Testis (tissue), 3 donors: ENCODE data around the gene WDR27. TPM values are rescaled to one million over a fixed set of nuclear protein-coding genes. Genes with fewer than 3 reads are reported as not detected.

ENCODE experiments used
- DNase-seq: peaks from one replicate; pipeline ENCODE4 v3.0.0-alpha.2; 2019
- H3K27ac ChIP-seq, 2 donors: fragments of 200-600 bp; sonication (generic); one replicate each; pipeline ENCODE4 v1.5.1; 2019
- H3K27me3 ChIP-seq: fragments of 200-600 bp; sonication (generic); one replicate; pipeline ENCODE4 v1.5.1; 2019
- H3K36me3 ChIP-seq: fragments of 200-600 bp; sonication (generic); one replicate; pipeline ENCODE4 v1.5.1; 2017; ENCODE audit warnings: low read depth; ENCODE audit errors: missing control alignments
- H3K4me1 ChIP-seq: fragments of 200-600 bp; sonication (generic); one replicate; pipeline ENCODE4 v1.5.1; 2019
- H3K4me3 ChIP-seq, 2 donors: fragments of 200-600 bp; sonication (generic); one replicate each; pipeline ENCODE4 v1.5.1; 2017 to 2019
- H3K9me3 ChIP-seq: fragments of 200-600 bp; sonication (generic); one replicate; pipeline ENCODE4 v1.5.1; 2017
- POLR2A ChIP-seq: fragments of 450-650 bp; IDR thresholded peaks from one replicate; pipeline ENCODE4 v1.6.1; 2017; ENCODE audit warnings: antibody characterized with exemption, mild to moderate bottlenecking, moderate library complexity
- WGBS, 2 donors: methylation state at CpG; one replicate each; pipeline ENCODE4 v1.1.5; 2018; 5-methylcytosine and 5-hydroxymethylcytosine counted together
- intact Hi-C: fragments of 100-400 bp; cut with DNase I; formaldehyde crosslinking; loops from one replicate; pipeline ENCODE4 v1.15.1; 2023; ENCODE audit warnings: low total_unique reads
- polyA plus RNA-seq: library from polyadenylated mRNA; stranded (reverse); fragments of 350-450 nt; fragmentation: Illumina TruSeq; extraction: RNeasy Lipid Tissue Mini Kit (QIAGEN cat#74804); gene quantifications from one replicate; pipeline ENCODE4 v1.2.3, GENCODE V29; 2014; ENCODE audit warnings: low read depth, low replicate concordance; ENCODE audit not compliant: insufficient read depth
- total RNA-seq, 2 donors: library from RNA; depleted of rRNA; stranded (reverse); fragments of >200 nt; gene quantifications; one replicate each; pipeline ENCODE4 v1.2.3, GENCODE V29; 2016
- TF ChIP-seq, protein P1 (sequence below), 3 experiments: fragments of 450-650 bp in 2 of 3; fragments of 200-600 bp in 1 of 3; sonication (generic) in 1 of 3; IDR thresholded peaks; one replicate each; pipeline ENCODE4 v1.5.1; 2016 to 2019; ENCODE audit warnings: antibody characterized with exemption in 3 of 3, mild to moderate bottlenecking in 2 of 3, moderate library complexity in 1 of 3

The WDR27 gene
- total and polyA plus RNA-seq, 3 donors from 2014 or later, result 32.8 to 101 (median 84.0) TPM

DNA sequence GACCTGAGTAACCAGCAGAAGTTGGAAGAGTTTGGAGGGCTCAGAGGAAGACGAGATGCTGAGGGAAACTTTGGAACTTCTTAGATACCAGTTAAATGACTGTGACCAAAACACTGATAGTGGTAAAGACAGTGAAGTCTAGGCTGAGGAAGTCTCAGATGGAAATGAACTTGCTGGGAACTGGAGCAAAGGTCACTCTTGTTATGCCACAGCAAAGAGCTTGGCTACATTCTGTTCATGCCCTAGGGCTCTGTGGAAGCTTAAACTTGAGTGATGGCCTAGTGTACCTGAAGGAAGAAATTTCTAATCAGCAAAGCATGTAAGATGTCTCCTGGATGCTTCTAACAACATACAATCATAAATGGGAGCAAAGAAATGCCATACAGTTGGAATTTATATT lies 24.7 kb downstream of the WDR27 start:
- DNase-seq, result no peak
- WGBS, 2 donors, result 100% methylated on average over 1 of the region's 1 CpG
- no peaks in the 10 kb centered on the region for H3K36me3 ChIP-seq
- no peaks in the 10 kb centered on the region for H3K27me3 ChIP-seq
- TF ChIP-seq, protein P1, sequence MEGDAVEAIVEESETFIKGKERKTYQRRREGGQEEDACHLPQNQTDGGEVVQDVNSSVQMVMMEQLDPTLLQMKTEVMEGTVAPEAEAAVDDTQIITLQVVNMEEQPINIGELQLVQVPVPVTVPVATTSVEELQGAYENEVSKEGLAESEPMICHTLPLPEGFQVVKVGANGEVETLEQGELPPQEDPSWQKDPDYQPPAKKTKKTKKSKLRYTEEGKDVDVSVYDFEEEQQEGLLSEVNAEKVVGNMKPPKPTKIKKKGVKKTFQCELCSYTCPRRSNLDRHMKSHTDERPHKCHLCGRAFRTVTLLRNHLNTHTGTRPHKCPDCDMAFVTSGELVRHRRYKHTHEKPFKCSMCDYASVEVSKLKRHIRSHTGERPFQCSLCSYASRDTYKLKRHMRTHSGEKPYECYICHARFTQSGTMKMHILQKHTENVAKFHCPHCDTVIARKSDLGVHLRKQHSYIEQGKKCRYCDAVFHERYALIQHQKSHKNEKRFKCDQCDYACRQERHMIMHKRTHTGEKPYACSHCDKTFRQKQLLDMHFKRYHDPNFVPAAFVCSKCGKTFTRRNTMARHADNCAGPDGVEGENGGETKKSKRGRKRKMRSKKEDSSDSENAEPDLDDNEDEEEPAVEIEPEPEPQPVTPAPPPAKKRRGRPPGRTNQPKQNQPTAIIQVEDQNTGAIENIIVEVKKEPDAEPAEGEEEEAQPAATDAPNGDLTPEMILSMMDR (IDR thresholded peaks at IDR 0.05), result no peak
- TF ChIP-seq POLR2A, result no peak
- intact Hi-C loops, result no loop called here
- no peaks in the 10 kb centered on the region for H3K4me1 ChIP-seq
- H3K27ac ChIP-seq, result no peak overlapping the region
- no peaks in the 10 kb centered on the region for H3K9me3 ChIP-seq
- no peak overlapping the region for H3K4me3 ChIP-seq

- 94 to 96% methylated on average over 3 of the region's 3 CpGs for WGBS, 2 donors
- TF ChIP-seq POLR2A, result no peak
- TF ChIP-seq, protein P1 (IDR thresholded peaks at IDR 0.05), result no peak
- no peaks in the 10 kb centered on the region for H3K27me3 ChIP-seq
- H3K4me3 ChIP-seq, result no peak overlapping the region
- no peak for DNase-seq
- H3K27ac ChIP-seq, result no peak overlapping the region
- H3K4me1 ChIP-seq, result no peaks in the 10 kb centered on the region
- intact Hi-C loops, result no loop called here
- H3K36me3 ChIP-seq, result no peaks in the 10 kb centered on the region
- no peaks in the 10 kb centered on the region for H3K9me3 ChIP-seq
Measured at GRCh38 chr6:169675011-169675410, 26.8 kb downstream of the WDR27 start.

DNA sequence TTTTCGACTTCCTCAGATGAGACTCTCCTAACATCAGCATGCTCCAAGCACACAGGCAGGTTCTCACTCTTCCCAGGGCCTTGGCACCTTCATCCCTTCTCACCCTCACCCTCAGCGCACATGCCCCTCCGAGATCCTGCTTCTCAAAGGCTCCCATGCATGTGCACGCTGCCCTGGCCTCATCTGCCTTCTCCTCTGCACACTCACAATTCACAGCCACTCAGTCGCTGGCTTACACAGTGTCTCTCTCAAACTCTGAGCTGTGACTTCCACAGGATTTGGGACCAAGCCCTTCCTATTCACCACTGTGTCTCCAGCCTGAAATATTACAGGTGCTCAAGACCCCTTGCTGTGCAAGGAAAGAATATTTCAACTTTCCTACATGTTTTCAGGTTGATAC lies 30.3 kb downstream of the WDR27 start:
- H3K36me3 ChIP-seq, result no peaks in the 10 kb centered on the region
- intact Hi-C loops, result no loop called here
- no peaks in the 10 kb centered on the region for H3K4me1 ChIP-seq
- DNase-seq, result no peak
- H3K27me3 ChIP-seq, result no peaks in the 10 kb centered on the region
- H3K27ac ChIP-seq, result no peak overlapping the region
- TF ChIP-seq, protein P1 (IDR thresholded peaks at IDR 0.05), result no peak
- no peak for TF ChIP-seq POLR2A
- 97 to 98% methylated on average over 5 of the region's 5 CpGs for WGBS, 2 donors
- H3K9me3 ChIP-seq, result no peaks in the 10 kb centered on the region
- no peak overlapping the region for H3K4me3 ChIP-seq

- TF ChIP-seq, protein P1 (IDR thresholded peaks at IDR 0.05), result no peak
- no peak for TF ChIP-seq POLR2A
- Histone ChIP-seq H3K4me3 (no peak overlapping the region), H3K9me3 (no peaks in the 10 kb centered on the region), H3K4me1 (no peaks in the 10 kb centered on the region), H3K36me3 (no peaks in the 10 kb centered on the region), H3K27ac (no peak overlapping the region), H3K27me3 (no peaks in the 10 kb centered on the region)
- DNase-seq, result no peak
- intact Hi-C loops, result no loop called here
- 81 to 84% methylated on average over 7 of the region's 7 CpGs for WGBS, 2 donors
Measured at GRCh38 chr6:169669889-169670288, 31.9 kb downstream of the WDR27 start.

DNA sequence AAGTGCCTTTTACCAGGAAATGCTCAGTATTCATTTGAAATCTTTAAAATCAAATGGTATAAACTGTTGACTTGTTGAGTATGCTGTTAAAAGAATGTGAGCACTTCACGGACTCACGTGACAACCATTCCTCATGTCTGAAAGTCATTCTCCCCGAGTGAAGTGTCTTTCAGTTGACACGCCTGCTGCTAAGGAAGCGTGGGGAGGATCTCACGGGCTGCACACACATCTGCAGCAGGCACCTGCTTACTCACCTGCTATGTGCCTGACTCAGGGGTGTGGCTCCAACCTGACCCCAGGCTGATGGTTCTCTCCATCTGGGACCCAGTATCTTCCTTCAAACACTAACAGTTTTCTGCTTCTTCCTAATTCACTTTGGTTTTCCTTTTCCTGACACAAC lies 32.7 kb downstream of the WDR27 start:
- Histone ChIP-seq H3K36me3 (no peaks in the 10 kb centered on the region), H3K9me3 (no peaks in the 10 kb centered on the region), H3K27me3 (no peaks in the 10 kb centered on the region), H3K27ac (no peak overlapping the region), H3K4me3 (no peak overlapping the region), H3K4me1 (no peaks in the 10 kb centered on the region)
- intact Hi-C loops, result no loop called here
- 89 to 96% methylated on average over 6 of the region's 6 CpGs for WGBS, 2 donors
- no peak for DNase-seq
- TF ChIP-seq POLR2A, result no peak
- TF ChIP-seq, protein P1 (IDR thresholded peaks at IDR 0.05), result no peak
